Measurements from ENCODE around the gene PNMT.

DNA sequence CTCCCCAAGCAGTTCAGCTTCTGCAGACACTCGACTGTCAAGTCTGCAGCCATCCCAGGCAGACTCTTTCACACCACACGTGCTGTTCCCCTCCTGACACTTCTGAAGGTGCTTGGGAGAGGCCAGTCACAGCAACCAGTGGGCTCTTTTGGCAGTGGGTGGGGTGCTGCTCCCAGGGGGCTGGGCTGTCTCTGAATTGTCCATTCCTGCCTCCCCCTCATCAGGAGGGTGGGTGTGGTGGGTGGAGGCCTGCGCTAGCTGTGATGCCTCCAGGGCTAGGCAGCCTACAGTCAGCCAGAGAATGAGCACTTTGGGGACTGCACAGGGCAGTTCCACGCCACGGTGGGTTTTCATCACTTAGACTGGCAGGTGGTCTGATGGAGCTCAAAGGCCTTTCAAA lies 21.0 kb upstream of the PNMT start:
- TF ChIP-seq, protein P1, sequence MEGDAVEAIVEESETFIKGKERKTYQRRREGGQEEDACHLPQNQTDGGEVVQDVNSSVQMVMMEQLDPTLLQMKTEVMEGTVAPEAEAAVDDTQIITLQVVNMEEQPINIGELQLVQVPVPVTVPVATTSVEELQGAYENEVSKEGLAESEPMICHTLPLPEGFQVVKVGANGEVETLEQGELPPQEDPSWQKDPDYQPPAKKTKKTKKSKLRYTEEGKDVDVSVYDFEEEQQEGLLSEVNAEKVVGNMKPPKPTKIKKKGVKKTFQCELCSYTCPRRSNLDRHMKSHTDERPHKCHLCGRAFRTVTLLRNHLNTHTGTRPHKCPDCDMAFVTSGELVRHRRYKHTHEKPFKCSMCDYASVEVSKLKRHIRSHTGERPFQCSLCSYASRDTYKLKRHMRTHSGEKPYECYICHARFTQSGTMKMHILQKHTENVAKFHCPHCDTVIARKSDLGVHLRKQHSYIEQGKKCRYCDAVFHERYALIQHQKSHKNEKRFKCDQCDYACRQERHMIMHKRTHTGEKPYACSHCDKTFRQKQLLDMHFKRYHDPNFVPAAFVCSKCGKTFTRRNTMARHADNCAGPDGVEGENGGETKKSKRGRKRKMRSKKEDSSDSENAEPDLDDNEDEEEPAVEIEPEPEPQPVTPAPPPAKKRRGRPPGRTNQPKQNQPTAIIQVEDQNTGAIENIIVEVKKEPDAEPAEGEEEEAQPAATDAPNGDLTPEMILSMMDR (conservative IDR thresholded peaks at IDR 0.05; ENCODE audit: low read length), result no peak
- TF ChIP-seq EZH2phosphoT487 (IDR thresholded peaks at IDR 0.05; ENCODE audit: borderline replicate concordance, low read depth, low read length), result no peak
